ENCODE data around the gene RNF31.

DNA sequence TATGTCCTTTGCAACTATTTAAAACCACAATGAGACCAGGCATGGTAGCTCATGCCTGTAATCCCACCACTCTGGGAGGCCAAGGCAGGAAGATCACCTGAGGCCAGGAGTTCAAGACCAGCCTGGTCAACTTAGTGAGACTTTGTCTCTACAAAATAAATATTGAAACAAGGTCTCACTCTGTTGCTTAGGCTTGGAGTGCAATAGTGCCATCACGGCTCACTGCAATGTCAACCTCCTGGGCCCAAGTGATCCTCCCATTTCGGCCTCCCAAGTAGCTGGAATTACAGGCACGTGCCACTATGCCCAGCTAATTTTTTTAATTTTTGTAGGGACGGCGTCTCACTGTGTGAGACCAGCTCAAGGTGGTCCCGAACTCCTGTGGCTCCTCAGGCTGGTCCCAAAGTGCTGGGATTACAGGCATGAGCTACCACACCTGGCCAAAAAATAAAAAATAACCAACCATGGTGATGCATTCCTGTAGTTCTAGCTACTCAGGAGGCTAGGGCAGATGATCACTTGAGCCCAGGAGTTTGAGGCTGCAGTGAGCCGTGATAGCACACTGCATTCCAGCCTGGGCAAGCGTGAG, 17.8 kb upstream of the RNF31 start:
- TF ChIP-seq, protein P1, sequence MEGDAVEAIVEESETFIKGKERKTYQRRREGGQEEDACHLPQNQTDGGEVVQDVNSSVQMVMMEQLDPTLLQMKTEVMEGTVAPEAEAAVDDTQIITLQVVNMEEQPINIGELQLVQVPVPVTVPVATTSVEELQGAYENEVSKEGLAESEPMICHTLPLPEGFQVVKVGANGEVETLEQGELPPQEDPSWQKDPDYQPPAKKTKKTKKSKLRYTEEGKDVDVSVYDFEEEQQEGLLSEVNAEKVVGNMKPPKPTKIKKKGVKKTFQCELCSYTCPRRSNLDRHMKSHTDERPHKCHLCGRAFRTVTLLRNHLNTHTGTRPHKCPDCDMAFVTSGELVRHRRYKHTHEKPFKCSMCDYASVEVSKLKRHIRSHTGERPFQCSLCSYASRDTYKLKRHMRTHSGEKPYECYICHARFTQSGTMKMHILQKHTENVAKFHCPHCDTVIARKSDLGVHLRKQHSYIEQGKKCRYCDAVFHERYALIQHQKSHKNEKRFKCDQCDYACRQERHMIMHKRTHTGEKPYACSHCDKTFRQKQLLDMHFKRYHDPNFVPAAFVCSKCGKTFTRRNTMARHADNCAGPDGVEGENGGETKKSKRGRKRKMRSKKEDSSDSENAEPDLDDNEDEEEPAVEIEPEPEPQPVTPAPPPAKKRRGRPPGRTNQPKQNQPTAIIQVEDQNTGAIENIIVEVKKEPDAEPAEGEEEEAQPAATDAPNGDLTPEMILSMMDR (IDR thresholded peaks at IDR 0.05) = no peak
- no peak for TF ChIP-seq EP300 (IDR thresholded peaks at IDR 0.05; ENCODE audit: low read depth)
- no peak for TF ChIP-seq POLR2A (IDR thresholded peaks at IDR 0.05)
- no peak for TF ChIP-seq POLR2AphosphoS5 (IDR thresholded peaks at IDR 0.05)

All from transverse colon (tissue), 4 donors.